DMS114 treated with DMSO at 0.1 percent for 48 hours (cell line): ENCODE data around the gene TMEM128.
"Not testable (repeated sequence)": the region's sequence is repeated elsewhere in the genome, so short reads cannot be mapped to it uniquely, and the experiment has no call there.

Experiments used
- DNase-seq: peaks from one replicate; lab custom pipeline; 2025; ENCODE audit not compliant: unreplicated experiment; lab: John Stamatoyannopoulos, UW

TMEM128 gene

GRCh38 chr4:4256799-4257198 is 8.8 kb upstream of the TMEM128 start:
- no peak for DNase-seq

GRCh38 chr4:4254666-4255065 is 6.6 kb upstream of the TMEM128 start:
- DNase-seq, result no peak

DNA sequence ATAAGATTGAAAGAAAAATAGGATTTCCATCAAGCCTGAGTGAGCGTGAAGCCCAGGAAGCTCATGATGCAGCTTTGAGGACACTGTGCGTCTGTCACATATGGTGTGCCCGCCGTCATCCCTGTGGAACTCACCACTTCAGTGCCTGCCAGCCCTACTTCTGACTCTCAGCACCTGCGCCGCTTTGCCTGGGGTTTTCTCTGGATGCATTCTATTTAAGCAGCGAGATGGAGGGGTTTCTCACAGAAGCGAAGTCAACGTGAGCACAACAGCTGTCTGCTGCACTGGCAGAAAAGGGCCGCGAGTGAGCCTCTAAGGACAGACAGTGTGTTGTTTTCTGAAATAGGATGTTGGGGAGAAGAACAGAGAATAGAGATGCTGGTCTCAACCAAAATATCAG is 6.2 kb upstream of the TMEM128 start:
- DNase-seq, result no peak

GRCh38 chr4:4249866-4250265 is 1.8 kb upstream of the TMEM128 start:
- DNase-seq, result no peak

DNA sequence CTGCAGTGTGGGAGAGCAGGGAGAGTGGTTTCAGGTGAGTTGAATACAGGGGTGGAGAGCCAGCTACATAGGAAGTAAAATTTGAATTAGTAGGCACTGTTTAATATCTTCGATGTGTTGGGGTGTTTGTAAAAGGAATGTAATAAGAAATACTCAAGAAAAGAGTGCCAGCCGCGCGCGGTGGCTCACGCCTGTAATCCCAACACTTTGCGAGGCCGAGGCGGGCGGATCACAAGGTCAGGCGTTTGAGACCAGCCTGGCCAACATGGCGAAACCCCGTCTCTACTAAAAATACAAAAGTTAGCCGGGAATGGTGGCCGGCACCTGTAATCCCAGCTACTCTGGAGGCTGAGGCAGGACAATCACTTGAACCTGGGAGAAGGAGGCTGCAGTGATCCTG is 1.3 kb upstream of the TMEM128 start:
- not testable (repeated sequence) for DNase-seq

GRCh38 chr4:4248885-4249203 is 821 bp upstream of the TMEM128 start:
- DNase-seq, result no peak

- no peak for DNase-seq
Measured at GRCh38 chr4:4247696-4248028, 361 bp downstream of the TMEM128 start.

- DNase-seq, result no peak
Measured at GRCh38 chr4:4245172-4245571, 2.9 kb downstream of the TMEM128 start.

DNA sequence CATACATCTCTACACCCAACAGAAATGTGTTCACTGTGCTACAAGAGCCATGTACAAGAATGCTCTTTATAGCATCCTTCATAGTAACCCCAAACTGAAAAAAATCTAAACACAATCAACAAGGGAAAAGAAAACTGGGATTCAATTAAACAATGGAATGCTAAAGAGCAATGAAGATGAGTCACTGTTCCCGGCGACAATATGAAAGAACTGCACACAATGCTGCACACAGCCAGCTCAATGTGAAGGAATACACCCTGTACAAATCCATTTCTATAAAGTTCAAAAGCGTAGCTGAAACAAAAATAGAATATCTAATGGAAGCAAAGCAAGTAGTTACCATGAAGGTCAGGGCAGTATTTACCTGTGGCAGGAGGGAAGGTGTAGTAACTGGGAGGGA is 8.5 kb downstream of the TMEM128 start:
- not testable (repeated sequence) for DNase-seq

- DNase-seq, result no peak
Measured at GRCh38 chr4:4233610-4234009, 14.4 kb downstream of the TMEM128 start.

GRCh38 chr4:4228356-4228668 is 19.7 kb downstream of the TMEM128 start:
- no peak for DNase-seq

- DNase-seq, result no peak
Measured at GRCh38 chr4:4227510-4228355, 20.3 kb downstream of the TMEM128 start.

DNA sequence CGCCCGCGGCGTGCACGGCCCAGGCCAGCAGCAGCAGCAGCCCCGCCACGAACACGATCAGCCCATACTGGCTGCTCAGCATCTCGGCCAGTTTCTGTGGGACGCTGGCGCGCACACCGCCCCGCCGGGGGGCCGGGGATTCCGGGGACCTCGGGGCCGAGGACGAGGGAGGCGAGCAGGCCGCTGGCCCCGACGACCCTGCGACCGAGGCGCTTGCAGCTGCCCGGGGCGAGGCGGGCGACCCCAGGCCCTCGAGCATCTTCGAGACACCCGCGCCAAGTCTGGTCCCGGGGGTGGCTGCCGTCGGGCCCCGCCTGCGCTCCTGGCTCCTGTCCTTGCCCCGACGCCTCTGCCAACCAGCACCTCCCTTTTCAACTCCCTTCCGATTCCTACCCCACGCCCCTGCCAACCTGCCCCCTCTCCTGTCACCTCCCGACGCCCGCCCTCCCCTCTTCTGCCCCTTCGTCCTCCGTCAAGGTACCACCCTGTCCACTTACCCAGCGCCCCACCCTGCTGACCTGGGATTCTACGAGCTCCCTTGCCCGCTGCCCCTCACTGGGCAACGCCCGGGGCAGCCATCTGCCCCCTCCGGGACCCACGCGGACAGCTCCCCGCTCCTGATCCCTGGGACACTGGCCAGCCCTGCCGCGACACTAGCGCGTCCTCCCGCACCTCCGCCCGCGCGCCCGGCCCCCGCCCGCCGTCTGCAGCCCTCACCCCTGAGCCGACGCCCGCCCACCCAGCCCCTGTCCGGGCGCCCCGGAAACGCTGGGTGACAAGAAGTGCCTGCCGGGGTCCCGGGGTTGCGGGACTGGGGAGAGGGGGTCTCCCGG is 21.2 kb downstream of the TMEM128 start, which contains the start of gene OTOP1:
Gene OTOP1 (minus strand): TSS at position 324 of the 833 bp plus-strand sequence. CDS start 65 bp downstream, at position 259.
- DNase-seq, result no peak

GRCh38 chr4:4225915-4226605 is 22.0 kb downstream of the TMEM128 start:
- no peak for DNase-seq

DNA sequence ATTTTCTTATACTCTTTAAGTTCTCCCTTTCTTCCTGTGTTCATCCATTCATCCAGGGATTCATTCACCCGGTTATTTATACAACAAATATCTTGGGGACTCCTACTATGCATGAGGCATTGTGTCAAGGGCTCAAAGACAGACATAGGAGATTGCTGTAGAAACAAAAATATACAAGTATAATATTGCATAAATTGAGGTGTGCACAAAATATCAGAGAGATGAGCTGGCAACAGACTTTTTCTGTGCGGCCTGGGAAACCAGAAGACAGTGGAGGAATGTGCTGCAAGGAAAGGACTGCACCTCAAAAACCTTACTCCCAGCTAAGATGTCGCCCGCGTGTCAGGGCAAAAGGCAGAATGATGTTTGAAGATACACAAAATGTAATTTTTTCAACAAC is 30.9 kb downstream of the TMEM128 start:
- no peak for DNase-seq

GRCh38 chr4:4216648-4217047 is 31.4 kb downstream of the TMEM128 start:
- no peak for DNase-seq

DNA sequence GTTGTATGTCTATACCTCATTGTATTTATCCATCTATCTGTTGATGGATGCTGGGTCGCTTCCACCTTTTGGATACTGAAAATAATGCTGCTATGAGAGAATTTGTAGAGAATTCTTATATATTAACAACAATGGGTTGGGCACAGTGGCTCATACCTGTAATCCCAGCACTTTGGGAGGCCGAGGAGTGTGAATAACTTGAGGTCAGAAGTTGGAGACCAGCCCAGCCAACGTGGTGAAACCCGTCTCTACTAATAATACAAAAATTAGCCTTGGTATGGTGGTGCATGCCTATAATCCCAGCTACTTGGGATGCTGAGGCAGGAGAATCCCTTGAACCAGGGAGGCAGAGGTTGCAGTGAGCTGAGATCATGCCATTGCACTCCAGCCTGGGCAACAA is 34.3 kb downstream of the TMEM128 start:
- not testable (repeated sequence) for DNase-seq

GRCh38 chr4:4206204-4206603 is 41.8 kb downstream of the TMEM128 start:
- DNase-seq, result no peak

GRCh38 chr4:4204401-4204745 is 43.6 kb downstream of the TMEM128 start:
- no peak for DNase-seq

DNA sequence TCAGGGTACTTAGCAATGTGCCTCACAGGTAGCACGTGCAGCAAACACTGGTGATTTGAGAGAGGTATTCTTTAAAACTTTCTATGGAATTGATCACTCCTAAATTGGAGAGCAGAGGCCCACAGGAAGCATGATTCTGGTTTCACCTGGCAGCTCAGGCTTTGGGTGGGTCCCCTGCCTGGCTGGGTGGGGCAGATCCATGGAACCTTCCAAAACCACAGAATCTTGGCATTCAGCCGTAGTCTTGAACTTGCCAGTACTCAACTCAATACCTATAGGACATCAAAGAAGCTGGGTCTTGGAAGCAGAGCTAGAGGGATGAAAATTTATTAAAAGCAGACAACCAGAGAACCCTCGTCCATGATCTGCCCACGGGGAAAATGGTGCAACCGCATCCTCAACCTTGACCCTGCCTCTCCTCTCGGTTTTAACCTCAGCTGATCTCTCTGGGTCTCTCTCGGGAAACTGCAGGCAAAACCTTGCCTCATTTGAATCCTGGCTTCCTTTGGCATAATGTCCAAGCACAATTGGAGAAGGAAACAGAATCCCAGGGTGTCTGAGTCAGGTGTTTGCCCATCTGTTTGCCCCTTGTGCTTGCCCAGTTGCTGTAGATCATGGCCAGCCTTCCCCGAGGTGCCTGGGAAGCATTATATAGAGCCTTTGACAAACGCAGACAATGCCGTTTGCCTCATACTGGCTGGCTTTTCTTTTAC is 44.2 kb downstream of the TMEM128 start:
- no peak for DNase-seq

DNA sequence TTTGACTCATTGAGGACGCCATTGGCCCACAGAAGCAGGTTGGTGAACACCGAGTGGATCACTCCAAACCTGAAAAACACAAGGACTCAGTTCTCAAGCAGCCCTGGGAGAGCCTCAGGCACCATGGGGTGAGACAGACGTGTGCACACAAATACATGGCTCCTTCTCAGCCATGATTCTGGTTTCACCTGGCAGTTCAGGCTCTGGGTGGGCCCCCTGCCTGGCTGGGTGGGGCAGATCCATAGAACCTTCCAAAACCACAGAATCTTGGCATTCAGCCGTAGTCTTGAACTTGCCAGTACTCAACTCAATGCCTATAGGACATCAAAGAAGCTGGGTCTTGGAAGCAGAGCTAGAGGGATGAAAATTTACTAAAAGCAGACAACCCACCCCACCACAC is 45.5 kb downstream of the TMEM128 start:
- DNase-seq, result no peak
